ENCODE measurements around the gene RNF212B.
"Not testable (repeated sequence)": the region's sequence is repeated elsewhere in the genome, so short reads cannot be mapped to it uniquely, and the experiment has no call there.

RNF212B gene, protein sequence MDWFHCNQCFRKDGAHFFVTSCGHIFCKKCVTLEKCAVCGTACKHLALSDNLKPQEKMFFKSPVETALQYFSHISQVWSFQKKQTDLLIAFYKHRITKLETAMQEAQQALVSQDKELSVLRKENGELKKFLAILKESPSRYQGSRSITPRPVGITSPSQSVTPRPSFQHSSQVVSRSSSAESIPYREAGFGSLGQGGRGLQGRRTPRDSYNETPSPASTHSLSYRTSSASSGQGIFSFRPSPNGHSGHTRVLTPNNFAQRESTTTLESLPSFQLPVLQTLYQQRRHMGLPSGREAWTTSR

DNA sequence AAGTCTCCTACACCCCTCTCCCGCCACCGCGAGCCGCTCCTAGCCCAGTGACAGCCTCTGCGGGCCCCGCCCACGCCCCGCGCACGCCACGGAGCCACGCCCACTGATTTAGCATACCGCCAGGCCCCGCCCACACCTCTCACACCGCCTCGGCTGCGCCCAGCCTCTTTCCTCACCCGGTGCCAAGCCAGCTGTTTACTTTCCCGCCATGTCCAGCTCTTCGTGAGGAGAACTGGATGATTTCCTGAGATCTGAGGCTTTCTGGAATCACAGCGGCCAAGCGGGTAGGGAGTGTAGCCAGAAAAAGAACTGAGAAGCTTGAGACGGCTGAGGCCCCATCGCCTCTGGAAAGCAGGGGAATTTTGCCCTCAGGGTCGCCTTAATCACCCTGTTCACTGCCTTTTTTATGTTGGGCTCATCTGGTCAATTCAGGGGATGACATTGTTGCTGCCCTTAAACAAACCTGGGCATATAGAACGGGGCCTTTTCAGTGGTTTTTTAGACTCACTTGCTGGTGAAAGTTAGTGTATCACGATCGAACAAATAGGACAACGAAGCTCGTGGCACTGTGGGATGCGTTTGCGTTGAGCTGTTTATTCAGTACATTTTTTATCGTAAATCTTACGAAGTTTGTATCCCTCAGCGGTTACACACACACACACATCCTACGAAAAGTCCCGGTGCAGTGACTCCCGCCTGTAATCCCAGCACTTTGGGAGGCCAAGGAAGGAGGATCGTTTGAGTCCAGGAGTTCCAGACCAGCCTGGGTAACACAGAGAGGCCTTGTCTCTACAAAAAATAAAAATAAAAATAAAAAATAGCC is at the start of gene RNF212B:
TSS of gene RNF212B (plus strand) at position 165 of the 823 bp plus-strand sequence. CDS start 2,410 bp downstream, outside the sequence.
- DNase-seq (ENCODE audit: low read depth in 1 of 2, low spot score in 1 of 2), result peak; percentile 53 to 78

DNA sequence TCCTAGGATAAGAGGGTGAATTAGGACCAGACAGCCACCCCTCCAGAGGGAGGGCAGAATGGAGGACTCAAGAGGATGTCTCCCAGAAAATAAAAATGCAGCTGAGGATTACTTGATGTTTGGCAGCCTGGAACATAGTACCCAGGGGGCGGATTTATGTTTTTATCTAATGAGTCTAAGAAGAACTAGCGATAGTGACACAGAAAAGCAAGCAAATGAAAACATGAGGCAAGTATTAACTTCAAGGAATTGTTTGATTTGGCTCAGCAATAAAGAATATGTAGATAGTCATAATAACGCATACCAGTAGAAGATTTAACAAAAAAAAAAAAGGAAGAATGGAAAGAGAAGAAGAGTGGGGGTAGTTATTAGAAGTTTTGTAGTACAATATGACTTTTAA is 44.3 kb upstream of the RNF212B start:
- no peak for DNase-seq (ENCODE audit: low read depth in 1 of 2, low spot score in 1 of 2)

DNA sequence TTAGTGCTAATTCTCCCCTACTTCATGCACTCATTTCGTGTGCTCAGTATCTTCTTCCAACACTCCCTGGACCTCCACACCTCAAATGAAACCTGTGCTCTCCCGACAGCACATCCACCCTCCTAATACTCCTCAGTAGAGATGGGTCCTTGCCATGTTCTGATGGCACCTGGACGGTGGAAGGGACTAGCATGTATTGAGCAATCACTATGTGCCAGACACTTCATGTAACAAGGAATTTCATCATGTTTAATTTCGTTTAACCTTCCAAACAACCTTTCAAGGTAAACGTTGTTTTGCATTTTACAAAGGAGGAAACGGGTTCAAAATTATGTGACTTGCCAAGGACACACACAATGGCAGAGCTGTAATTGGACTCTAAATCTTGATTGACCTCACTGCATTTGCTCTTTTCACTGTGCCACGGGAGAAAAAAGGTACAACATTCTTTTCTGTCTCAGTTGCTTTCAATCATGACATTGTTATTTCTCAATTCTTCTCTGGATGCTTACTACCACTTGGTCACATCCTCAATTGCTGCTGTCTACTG is 42.1 kb upstream of the RNF212B start:
- DNase-seq (ENCODE audit: low read depth in 1 of 2, low spot score in 1 of 2), result no peak

DNA sequence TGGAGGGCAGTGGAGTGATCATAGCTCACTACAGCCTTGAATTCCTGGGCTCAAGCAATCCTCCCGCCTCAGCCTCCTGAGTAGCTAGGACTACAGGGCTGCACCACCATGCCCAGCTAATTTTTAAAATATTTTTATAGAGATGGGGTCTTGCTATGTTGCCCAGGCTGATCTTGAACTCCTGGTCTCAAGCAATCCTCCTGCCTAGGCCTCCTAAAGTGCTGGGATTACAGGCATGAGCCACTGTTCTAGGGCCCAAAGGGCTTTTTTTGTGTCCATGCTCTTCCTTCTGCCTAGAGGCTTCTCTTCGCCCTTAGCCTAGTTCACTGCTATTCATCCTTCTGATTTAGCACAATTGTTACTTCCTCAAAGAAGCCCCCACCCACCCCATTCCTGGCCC is 41.2 kb upstream of the RNF212B start:
- DNase-seq (ENCODE audit: low read depth in 1 of 2, low spot score in 1 of 2), result not testable (repeated sequence)

DNA sequence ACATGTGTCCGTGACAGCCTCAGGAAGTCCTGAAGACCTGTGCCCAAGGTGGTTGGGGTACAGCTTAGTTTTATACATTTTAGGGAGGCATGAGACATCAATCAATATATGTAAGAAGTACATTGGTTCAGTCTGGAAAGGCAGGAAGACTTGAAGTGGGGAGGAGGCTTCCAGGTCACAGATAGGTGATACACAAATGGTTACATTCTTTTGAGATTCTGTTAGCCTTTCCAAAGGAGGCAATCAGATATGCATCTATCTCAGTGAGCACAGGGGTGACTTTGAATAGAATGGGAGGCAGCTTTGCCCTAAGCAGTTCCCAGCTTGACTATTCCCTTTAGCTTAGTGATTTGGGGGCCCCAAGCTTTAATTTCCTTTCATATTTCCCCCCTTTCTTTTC is 38.6 kb upstream of the RNF212B start:
- not testable (repeated sequence) for DNase-seq (ENCODE audit: low read depth in 1 of 2, low spot score in 1 of 2)

DNA sequence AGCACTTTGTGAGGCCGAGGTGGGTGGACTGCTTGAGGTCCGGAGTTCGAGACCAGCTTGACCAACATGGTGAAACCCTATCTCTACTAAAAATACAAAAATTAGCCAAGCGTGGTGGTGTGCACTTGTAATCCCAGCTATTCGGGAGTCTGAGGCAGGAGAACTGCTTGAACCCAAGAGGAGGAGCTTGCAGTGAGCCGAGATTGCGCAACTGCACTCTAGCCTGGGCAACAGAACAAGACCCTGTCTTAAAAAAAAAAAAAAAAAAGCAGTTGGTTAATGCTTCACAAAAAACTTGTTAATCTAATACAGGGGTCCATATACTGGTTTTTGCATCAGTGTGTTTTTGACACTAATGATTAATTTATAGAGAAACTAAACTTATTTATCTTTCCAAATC is 35.7 kb upstream of the RNF212B start:
- no peak for DNase-seq (ENCODE audit: low read depth in 1 of 2, low spot score in 1 of 2)

DNA sequence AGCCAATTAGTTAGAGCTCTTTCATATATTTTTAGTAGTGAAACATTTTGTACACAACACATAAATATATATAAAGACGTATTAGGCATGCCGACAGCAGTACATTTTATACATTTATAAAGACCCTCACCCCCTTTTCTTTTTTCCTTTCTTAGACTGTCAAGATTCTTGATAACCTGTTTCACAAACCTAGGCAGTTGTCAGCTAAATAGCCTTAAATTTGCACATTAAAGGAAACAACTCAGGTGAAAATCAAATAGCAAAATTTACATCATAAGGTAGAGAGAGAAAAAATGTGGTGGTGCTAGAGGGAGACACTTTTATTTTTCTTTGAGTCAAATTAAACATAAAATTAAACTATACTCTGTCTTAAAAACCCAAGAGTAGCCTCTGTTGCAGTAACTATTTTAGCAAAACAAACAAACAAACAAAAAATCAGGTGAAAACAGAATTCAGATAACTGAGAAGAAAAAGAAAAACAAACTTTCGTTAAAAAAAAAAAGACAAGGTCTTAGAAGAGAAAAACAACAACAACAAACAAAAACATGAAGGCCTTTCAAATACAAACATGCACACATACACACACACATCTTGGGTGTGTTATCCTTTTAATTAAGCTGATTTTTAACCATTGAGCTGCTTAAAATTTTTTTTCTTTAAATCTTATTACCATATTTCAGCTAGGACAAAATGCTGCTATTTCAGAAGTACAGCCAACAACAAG is 31.2 kb upstream of the RNF212B start:
- no peak for DNase-seq (ENCODE audit: low read depth in 1 of 2, low spot score in 1 of 2)

DNA sequence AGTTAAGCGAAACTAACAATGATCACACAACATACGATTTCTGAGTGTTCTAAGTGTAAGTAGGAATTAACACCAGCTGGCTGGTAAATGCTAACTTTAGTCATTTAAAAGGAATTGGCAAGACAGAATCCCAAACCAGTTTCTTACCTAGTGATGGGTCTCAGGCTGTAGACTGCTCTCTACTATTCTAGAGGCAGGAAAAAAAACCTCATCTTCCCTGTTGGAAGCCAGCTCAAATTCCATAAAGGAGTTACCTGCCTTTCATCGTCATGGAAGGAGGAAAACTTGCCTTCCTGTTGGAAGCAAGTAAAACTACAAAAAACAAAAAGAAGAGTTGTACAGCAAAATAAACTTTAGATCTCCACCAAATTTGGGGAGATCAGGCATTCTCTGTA is 30.6 kb upstream of the RNF212B start:
- no peak for DNase-seq (ENCODE audit: low read depth in 1 of 2, low spot score in 1 of 2)

DNA sequence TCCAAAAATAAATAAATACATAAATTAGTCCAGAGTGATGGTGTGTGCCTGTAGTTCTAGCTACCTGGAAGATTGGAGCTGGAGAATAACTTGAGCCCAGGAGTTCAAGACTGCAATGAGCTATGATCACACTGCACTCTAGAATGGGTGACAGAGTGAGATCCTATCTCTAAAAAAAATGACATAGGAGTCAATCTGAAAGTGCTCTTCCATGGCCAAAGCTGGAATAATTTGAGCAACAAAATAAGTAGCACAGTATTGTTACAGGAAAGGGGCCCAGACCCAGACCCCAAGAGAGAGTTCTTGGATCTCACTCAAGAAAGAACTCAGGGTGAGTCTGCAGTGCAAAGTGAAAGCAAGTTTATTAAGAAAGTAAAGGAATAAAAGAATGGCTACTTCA is 29.4 kb upstream of the RNF212B start:
- no peak for DNase-seq (ENCODE audit: low read depth in 1 of 2, low spot score in 1 of 2)

DNA sequence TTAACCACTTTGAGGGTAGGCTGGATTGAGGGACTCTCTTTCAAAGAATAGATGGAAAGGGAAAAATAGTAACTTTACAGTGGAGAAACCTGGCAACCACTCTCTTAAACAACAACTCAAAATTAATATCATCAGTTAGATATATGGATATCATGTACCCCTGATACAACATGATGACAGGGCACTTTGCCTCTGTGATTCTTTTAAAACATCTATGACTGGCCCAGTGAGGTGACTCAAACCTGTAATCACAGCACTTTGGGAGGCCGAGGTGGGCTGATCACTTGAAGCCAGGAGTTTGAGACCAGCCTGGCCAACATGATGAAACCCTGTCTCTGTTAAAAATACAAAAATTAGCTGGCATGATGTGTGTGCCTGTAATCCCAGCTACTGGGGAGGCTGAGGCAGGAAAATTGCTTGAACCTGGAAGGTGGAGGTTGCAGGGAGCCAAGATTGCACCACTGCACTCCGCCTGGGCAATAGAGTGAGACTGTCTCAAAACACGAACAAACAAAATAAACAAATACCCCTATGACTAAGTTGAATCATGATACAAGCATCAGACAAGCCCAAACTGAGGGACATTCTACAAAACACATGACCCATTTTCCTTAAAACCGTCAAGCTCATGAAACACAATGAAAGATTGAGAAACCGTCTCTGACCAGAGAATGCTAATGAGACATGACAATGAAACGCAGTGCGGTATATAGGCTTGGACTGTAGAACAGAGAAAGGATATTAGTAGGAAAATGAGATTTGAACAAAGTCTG is 27.9 kb upstream of the RNF212B start:
- no peak for DNase-seq (ENCODE audit: low read depth in 1 of 2, low spot score in 1 of 2)

DNA sequence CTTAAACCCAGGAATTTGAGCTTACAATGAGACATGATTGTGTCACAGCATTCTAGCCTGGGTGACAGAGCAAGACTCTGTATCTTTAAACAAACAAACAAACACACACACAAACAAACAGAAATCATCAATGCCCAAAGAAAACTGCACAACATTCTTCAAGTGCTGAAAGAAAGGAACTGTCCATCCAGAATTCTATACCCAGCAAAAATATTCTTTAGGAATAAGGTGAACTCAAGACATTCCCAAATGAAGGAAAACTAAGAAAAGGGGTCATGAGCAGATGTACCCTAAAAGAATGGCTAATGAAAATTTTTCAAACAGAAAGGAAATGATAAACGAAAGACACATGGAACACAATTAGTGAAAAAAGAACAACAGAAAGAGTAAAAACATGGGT is 22.3 kb upstream of the RNF212B start:
- DNase-seq (ENCODE audit: low read depth in 1 of 2, low spot score in 1 of 2), result no peak

DNA sequence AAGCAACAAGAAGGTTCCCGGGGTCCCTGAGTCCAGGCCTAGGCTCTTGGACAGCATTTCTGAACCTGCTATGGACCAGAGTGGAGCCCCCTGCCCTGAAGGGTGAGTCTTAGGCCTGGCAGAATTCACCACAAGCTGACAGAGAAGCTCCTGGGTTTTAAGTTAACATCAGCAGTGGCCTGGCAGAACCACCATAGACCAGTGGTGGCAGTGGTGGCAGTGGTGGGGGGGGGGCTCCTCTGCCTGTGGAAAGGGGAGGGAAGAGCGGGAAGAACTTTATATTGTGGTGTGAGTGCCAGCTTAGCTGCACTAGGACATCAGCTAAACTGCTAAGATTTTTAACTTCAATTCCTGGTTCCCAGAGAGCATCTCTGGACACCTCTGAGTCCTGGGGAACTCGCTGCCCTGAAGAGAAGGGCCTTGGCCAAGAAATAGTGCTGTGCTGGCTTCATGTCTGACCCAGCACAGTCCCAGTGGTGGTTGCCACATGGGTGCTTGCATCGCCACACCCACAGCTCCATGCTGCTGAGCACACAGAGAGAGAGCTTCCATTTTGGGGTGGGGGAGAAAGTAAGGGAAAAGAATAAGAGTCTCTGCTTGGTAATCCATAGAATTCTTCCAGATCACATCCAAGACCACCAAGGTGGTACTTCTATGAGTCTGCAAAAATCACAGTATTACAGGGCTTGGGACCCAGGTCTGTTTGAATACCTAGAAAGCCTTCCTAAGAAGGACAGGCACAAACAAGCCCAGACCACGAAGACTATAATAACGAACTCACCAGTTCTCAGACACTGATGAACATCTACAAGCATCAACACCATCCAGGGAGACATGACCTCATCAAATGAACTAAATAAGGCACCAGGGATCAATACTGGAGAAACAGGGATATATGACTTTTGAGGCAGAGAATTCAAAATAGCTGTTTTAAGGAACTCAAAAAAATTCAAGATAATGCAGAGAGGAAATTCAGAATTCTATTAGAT is 20.4 kb upstream of the RNF212B start:
- no peak for DNase-seq (ENCODE audit: low read depth in 1 of 2, low spot score in 1 of 2)

DNA sequence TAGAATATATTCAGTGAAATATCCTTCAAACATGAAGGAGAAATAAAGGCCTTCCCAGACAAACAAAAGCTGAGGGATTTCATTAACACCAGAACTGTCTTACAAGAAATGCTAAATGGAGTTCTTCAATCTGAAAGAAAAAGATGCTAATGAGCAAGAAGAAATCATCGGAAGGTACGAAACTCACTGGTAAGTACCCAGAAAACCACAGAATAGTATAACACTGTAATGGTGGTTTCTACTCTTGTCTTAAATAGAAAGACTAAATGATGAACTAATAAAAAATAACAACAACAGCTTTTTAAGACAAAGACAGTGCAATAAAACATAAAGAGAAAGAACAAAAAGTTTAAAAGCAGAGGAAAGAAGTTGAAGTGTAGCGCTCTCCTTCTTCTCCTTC is 18.7 kb upstream of the RNF212B start:
- no peak for DNase-seq (ENCODE audit: low read depth in 1 of 2, low spot score in 1 of 2)

DNA sequence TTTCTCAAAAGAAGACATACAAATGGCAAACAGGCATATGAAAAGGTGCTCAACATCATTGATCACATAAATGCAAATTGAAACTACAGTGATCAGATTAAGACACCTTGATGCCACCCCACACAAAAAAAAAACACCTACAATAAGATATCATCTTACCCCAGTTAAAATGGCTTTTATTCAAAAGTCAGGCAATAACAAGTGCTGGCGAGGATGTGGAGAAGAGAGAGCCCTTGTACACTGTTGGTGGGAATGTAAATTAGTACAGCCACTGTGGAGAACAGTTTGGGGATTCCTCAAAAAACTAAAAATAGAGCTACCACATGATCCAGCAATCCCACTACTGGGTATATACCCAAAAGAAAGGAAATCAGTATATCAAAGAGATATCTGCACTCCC is 12.8 kb upstream of the RNF212B start:
- DNase-seq (ENCODE audit: low read depth in 1 of 2, low spot score in 1 of 2), result not testable (repeated sequence)

DNA sequence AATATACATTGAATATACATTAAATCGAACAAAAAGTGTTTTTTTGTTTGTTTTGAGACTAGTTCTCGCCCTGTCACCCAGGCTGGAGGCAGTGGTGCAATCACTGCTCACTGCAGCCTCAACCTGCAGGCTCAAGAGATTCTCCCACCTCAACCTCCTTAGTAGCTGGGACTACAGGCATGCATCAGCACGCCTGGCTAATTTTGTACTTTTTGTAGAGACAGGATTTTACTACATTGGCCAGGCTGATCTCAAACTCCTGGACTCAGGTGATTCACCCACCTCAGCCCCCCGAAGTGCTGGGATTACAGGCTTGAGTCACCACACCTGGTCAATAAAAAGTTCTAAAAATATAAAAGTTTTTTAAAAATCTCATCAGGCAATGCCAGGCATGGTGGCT is 10.2 kb upstream of the RNF212B start:
- no peak for DNase-seq (ENCODE audit: low read depth in 1 of 2, low spot score in 1 of 2)

DNA sequence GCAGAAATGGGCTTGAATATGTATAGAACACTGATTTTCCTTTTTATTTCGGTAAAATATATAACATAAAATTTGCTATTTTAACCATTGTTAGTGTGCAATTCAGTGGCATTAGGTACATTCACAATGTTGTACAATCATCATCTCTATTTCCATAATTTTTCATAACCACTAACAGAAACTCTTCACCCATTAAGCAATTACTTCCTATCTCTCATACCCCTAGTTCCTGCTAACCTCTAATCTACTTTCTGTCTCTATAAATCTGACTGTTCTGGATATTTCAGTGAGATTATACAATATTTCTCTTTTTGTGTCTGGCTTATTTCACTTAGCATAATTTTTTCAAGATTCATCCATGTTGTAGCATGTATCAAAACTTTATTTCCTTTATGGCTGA is 8.9 kb upstream of the RNF212B start:
- no peak for DNase-seq (ENCODE audit: low read depth in 1 of 2, low spot score in 1 of 2)

DNA sequence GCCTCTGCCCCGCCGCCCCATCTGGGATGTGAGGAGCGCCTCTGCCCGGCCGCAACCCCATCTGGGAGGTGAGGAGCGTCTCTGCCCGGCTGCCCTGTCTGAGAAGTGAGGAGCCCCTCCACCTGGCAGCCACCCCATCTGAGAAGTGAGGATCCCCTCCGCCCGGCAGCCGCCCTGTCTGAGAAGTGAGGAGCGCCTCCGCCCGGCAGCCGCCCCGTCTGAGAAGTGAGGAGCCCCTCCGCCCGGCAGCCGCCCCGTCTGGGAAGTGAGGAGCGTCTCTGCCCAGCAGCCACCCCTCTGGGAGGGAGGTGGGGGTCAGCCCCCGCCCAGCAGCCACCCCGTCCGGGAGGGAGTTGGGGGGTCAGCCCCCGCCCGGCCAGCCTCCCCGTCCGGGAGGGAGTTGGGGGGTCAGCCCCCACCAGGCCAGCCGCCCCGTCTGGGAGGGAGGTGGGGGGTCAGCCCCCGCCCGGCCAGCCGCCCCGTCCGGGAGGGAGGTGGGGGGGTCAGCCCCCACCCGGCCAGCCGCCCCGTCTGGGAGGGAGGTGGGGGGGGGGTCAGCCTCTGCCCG is 5.4 kb upstream of the RNF212B start:
- DNase-seq (ENCODE audit: low read depth in 1 of 2, low spot score in 1 of 2), result not testable (repeated sequence)

DNA sequence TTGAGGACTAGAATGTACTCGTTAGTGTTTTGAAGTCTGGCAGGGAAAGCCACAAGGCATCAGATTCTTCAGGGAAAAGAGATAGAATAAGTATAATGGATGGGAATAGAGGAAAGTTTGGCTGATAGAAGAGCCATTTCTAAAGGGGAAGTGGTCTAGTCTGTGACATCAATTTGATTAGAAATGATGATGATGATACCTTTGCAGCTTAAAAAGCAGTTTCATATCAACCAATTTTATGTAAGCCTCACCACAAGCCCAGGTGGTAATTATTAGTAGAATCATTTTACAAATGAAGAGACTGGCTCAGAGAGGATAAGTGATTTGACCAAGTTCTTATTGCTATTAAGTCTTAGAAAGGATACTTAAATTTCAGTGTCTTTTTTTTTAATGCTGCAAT is 2.9 kb downstream of the RNF212B start:
- DNase-seq (ENCODE audit: low read depth in 1 of 2, low spot score in 1 of 2), result no peak

DNA sequence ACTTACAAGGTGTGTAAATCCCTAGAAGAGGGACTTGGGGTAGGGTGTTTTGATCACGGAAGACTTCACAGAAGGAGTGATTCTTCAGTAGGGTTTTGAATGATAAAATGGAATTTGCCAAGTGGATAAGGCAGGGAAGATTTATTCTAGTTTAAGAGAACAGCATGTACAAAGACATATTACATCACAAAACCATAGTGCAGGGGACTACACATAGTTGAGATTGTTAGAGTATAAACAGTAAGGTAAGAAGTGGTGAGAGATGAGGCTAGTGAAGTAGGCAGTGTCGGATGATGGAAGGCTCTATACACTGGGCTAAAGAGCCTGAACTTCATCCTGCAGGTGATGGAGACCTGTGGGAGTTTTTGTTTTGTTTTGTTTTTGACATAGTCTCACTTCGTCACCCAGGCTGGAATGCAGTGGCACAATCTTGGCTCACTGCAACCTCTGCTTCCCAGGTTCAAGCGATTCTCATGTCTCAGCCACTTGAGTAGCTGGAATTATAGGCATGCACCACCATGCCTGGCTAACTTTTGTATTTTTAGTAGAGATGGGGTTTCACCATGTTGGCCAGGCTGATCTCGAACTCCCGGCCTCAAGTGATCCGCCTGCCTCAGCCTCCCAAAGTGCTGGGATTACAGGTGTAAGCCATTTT is 3.5 kb downstream of the RNF212B start:
- not testable (repeated sequence) for DNase-seq (ENCODE audit: low read depth in 1 of 2, low spot score in 1 of 2)

Measured in stimulated activated CD4-positive, alpha-beta T cell treated with anti-CD3 and anti-CD28 coated beads, Interleukin-15, amount 100 ng/mL, for 1 hour (primary cell).